Nephron progenitor cell (in vitro differentiated cells): ENCODE results near the gene ADAMTS16.

ENCODE experiments used
- DNase-seq: peaks from one replicate; pipeline ENCODE4 v3.0.0; 2021
- H3K27ac Mint-ChIP-seq: 2 replicates; pipeline ENCODE4 v1.8.0; 2021; ENCODE audit warnings: mild to moderate bottlenecking, moderate library complexity, mixed read lengths
- H3K27me3 Mint-ChIP-seq: 2 replicates; pipeline ENCODE4 v1.8.0; 2021; ENCODE audit warnings: mild to moderate bottlenecking, low read depth, mixed read lengths; ENCODE audit not compliant: poor library complexity
- H3K36me3 Mint-ChIP-seq: 2 replicates; pipeline ENCODE4 v1.8.0; 2021; ENCODE audit warnings: low read depth, mixed read lengths
- H3K4me1 Mint-ChIP-seq: 2 replicates; pipeline ENCODE4 v1.8.0; 2021; ENCODE audit warnings: mixed read lengths
- H3K4me3 Mint-ChIP-seq: 2 replicates; pipeline ENCODE4 v1.8.0; 2021; ENCODE audit warnings: mild to moderate bottlenecking, moderate library complexity, mixed read lengths
- H3K9me3 Mint-ChIP-seq: 2 replicates; pipeline ENCODE4 v1.8.0; 2021; ENCODE audit warnings: mild to moderate bottlenecking, moderate library complexity, mixed read lengths
- CTCF ChIP-seq: fragments of 200-600 bp; sonication (generic); IDR thresholded peaks from 2 replicates; pipeline ENCODE4 v1.5.0; 2021; ENCODE audit warnings: antibody characterized with exemption

The ADAMTS16 gene

GRCh38 chr5:5219541-5219940 is 79.4 kb downstream of the ADAMTS16 start:
- no peak for TF ChIP-seq CTCF
- no peak for DNase-seq
- Mint-ChIP-seq H3K27ac (no peak overlapping the region), H3K36me3 (no peaks in the 10 kb centered on the region), H3K4me1 (peaks cover 23% of the 10 kb centered on the region), H3K9me3 (no peaks in the 10 kb centered on the region), H3K27me3 (peaks cover 8% of the 10 kb centered on the region), H3K4me3 (no peak overlapping the region)

GRCh38 chr5:5220901-5221631 is 80.9 kb downstream of the ADAMTS16 start:
- no peaks in the 10 kb centered on the region for H3K9me3 Mint-ChIP-seq
- H3K27me3 Mint-ChIP-seq, result peaks cover 8% of the 10 kb centered on the region
- H3K36me3 Mint-ChIP-seq, result no peaks in the 10 kb centered on the region
- H3K4me3 Mint-ChIP-seq, result no peak overlapping the region
- no peak for DNase-seq
- no peak for TF ChIP-seq CTCF
- no peak overlapping the region for H3K27ac Mint-ChIP-seq
- peaks cover 23% of the 10 kb centered on the region for H3K4me1 Mint-ChIP-seq

- no peak for TF ChIP-seq CTCF
- Mint-ChIP-seq H3K27me3 (peaks cover 8% of the 10 kb centered on the region), H3K4me3 (no peak overlapping the region), H3K36me3 (no peaks in the 10 kb centered on the region), H3K27ac (no peak overlapping the region), H3K9me3 (no peaks in the 10 kb centered on the region), H3K4me1 (peaks cover 23% of the 10 kb centered on the region)
- DNase-seq, result no peak
Measured at GRCh38 chr5:5221724-5222123, 81.6 kb downstream of the ADAMTS16 start.

GRCh38 chr5:5231576-5231975 is 91.4 kb downstream of the ADAMTS16 start:
- no peak overlapping the region for H3K27ac Mint-ChIP-seq
- no peak for DNase-seq
- no peaks in the 10 kb centered on the region for H3K9me3 Mint-ChIP-seq
- no peak for TF ChIP-seq CTCF
- no peak overlapping the region for H3K4me3 Mint-ChIP-seq
- no peaks in the 10 kb centered on the region for H3K36me3 Mint-ChIP-seq
- no peaks in the 10 kb centered on the region for H3K27me3 Mint-ChIP-seq
- no peaks in the 10 kb centered on the region for H3K4me1 Mint-ChIP-seq

- Mint-ChIP-seq H3K27ac (no peak overlapping the region), H3K4me1 (no peaks in the 10 kb centered on the region)
Measured at GRCh38 chr5:5234912-5235311, 94.8 kb downstream of the ADAMTS16 start.

More at GRCh38 chr5:5234912-5235311, 94.8 kb downstream of the ADAMTS16 start:
- no peak overlapping the region for H3K4me3 Mint-ChIP-seq
- no peaks in the 10 kb centered on the region for H3K36me3 Mint-ChIP-seq
- DNase-seq, result no peak
- peaks cover 3% of the 10 kb centered on the region for H3K27me3 Mint-ChIP-seq
- H3K9me3 Mint-ChIP-seq, result no peaks in the 10 kb centered on the region
- no peak for TF ChIP-seq CTCF
